ENCODE results near the gene ITGA11.

Gene ITGA11

DNA sequence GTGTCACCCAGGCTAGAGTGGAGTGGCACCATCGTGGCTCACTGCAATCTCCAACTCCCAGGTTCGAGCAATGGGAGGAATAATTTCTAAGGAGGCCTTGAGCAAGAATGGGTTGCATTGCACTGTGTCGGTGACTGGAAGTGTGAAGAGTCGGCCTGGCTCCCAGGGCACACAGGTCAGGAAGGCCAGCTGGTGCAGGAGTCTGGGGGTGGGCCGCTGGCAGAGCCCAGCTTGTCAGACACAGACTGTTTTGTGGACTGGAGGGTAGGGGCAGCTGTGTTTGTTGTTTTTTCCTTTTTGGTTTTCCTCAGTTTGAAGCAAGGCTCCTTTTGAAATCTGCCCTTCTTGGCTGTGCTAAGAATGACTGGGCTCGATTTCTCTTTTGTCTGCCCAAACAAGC lies 66.2 kb downstream of the ITGA11 start:
- H3K4me3 ChIP-seq (replicated peaks; ENCODE audit: insufficient read depth, low read length): no peak overlapping the region
- TF ChIP-seq CTCF (IDR thresholded peaks at IDR 0.05; ENCODE audit: insufficient read depth, low read length) (no peak), SPI1 (IDR thresholded peaks at IDR 0.05; ENCODE audit: borderline replicate concordance, low read depth) (no peak), GABPA (IDR thresholded peaks at IDR 0.05; ENCODE audit: low read depth) (no peak), POLR2AphosphoS5 (IDR thresholded peaks at IDR 0.05; ENCODE audit: low read depth) (no peak)
- TF ChIP-seq, protein P1, sequence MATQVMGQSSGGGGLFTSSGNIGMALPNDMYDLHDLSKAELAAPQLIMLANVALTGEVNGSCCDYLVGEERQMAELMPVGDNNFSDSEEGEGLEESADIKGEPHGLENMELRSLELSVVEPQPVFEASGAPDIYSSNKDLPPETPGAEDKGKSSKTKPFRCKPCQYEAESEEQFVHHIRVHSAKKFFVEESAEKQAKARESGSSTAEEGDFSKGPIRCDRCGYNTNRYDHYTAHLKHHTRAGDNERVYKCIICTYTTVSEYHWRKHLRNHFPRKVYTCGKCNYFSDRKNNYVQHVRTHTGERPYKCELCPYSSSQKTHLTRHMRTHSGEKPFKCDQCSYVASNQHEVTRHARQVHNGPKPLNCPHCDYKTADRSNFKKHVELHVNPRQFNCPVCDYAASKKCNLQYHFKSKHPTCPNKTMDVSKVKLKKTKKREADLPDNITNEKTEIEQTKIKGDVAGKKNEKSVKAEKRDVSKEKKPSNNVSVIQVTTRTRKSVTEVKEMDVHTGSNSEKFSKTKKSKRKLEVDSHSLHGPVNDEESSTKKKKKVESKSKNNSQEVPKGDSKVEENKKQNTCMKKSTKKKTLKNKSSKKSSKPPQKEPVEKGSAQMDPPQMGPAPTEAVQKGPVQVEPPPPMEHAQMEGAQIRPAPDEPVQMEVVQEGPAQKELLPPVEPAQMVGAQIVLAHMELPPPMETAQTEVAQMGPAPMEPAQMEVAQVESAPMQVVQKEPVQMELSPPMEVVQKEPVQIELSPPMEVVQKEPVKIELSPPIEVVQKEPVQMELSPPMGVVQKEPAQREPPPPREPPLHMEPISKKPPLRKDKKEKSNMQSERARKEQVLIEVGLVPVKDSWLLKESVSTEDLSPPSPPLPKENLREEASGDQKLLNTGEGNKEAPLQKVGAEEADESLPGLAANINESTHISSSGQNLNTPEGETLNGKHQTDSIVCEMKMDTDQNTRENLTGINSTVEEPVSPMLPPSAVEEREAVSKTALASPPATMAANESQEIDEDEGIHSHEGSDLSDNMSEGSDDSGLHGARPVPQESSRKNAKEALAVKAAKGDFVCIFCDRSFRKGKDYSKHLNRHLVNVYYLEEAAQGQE (IDR thresholded peaks at IDR 0.05; ENCODE audit: insufficient replicate concordance, low read depth): no peak
- H3K27ac ChIP-seq (replicated peaks): no peak overlapping the region
- peaks cover 3% of the 10 kb centered on the region for H3K27me3 ChIP-seq (ENCODE audit: insufficient read depth, poor library complexity, severe bottlenecking)
- no peak for DNase-seq (ENCODE audit: low read depth in 1 of 2, low spot score in 1 of 2)

- H3K4me3 ChIP-seq (replicated peaks; ENCODE audit: insufficient read depth, low read length): no peak overlapping the region
- no peak overlapping the region for H3K27ac ChIP-seq (replicated peaks)
Measured at GRCh38 chr15:68365140-68365745, 66.7 kb downstream of the ITGA11 start.

DNA sequence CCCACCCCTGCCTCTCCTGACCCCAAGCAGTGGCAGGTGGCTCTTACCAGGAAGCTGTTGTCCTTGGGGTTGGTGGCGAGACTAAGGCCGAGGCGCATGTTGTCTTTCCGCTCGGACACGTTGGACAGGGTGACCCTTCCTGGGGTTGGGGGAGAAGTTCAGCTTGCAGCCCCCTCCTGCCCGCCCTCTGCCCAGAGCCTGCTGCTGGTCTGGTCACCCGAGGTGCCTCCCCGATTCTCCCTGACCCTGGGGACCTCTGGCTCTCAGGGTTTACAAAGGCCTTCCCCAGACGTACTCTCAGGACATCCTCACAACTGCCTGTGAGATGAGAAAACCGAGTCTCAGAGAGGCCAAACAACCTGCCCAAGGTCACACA lies 67.3 kb downstream of the ITGA11 start:
- no peak overlapping the region for H3K27ac ChIP-seq (replicated peaks)
- no peak overlapping the region for H3K4me3 ChIP-seq (replicated peaks; ENCODE audit: insufficient read depth, low read length)
- no peak for DNase-seq (ENCODE audit: low read depth in 1 of 2, low spot score in 1 of 2)
- H3K27me3 ChIP-seq (ENCODE audit: insufficient read depth, poor library complexity, severe bottlenecking): peaks cover 3% of the 10 kb centered on the region
- TF ChIP-seq, protein P1 (IDR thresholded peaks at IDR 0.05; ENCODE audit: insufficient replicate concordance, low read depth): no peak
- no peak for TF ChIP-seq SPI1 (IDR thresholded peaks at IDR 0.05; ENCODE audit: borderline replicate concordance, low read depth)
- no peak for TF ChIP-seq CTCF (IDR thresholded peaks at IDR 0.05; ENCODE audit: insufficient read depth, low read length)
- no peak for TF ChIP-seq POLR2AphosphoS5 (IDR thresholded peaks at IDR 0.05; ENCODE audit: low read depth)
- TF ChIP-seq GABPA (IDR thresholded peaks at IDR 0.05; ENCODE audit: low read depth): no peak

More at GRCh38 chr15:68365140-68365745, 66.7 kb downstream of the ITGA11 start:
- DNase-seq (ENCODE audit: low read depth in 1 of 2, low spot score in 1 of 2): no peak
- H3K27me3 ChIP-seq (ENCODE audit: insufficient read depth, poor library complexity, severe bottlenecking): peaks cover 3% of the 10 kb centered on the region
- TF ChIP-seq SPI1 (IDR thresholded peaks at IDR 0.05; ENCODE audit: borderline replicate concordance, low read depth): no peak
- TF ChIP-seq GABPA (IDR thresholded peaks at IDR 0.05; ENCODE audit: low read depth): no peak
- no peak for TF ChIP-seq CTCF (IDR thresholded peaks at IDR 0.05; ENCODE audit: insufficient read depth, low read length)
- no peak for TF ChIP-seq POLR2AphosphoS5 (IDR thresholded peaks at IDR 0.05; ENCODE audit: low read depth)
- TF ChIP-seq, protein P1 (IDR thresholded peaks at IDR 0.05; ENCODE audit: insufficient replicate concordance, low read depth): no peak

Data from HL-60 (cell line).